Measurements from ENCODE around the gene MORN2.
"Not testable (repeated sequence)": the region's sequence is repeated elsewhere in the genome, so short reads cannot be mapped to it uniquely, and the experiment has no call there.

The MORN2 gene

GRCh38 chr2:38875576-38876367 is at the start of gene MORN2, which contains the start of gene DHX57:
TSS of gene MORN2 (plus strand) at chr2:38875976.
TSS of gene DHX57 (minus strand) at chr2:38875934. CDS start at chr2:38868405, 7,529 bp downstream.
- peak within 1 kb of the TSS; percentile 25 for H3K9ac ChIP-seq (ENCODE audit: low read length)
- peaks cover 4% of the 10 kb centered on the region for H3K4me1 ChIP-seq (ENCODE audit: control insufficient read depth, insufficient read depth, low read length)
- H3K27me3 ChIP-seq (ENCODE audit: control insufficient read depth, insufficient read depth, low read length), result no peaks in the 10 kb centered on the region
- H3K4me3 ChIP-seq (ENCODE audit: low read length), result peak within 1 kb of the TSS; percentile 82
- H3K36me3 ChIP-seq (ENCODE audit: control insufficient read depth, insufficient read depth, low read length), result no peaks in the 10 kb centered on the region
- H3K27ac ChIP-seq (ENCODE audit: low read depth, low read length), result peak within 1 kb of the TSS; percentile 65

- H3K9ac ChIP-seq (ENCODE audit: low read length); H3K27me3 ChIP-seq (ENCODE audit: control insufficient read depth, insufficient read depth, low read length); H3K4me3 ChIP-seq (ENCODE audit: low read length); H3K27ac ChIP-seq (ENCODE audit: low read depth, low read length); H3K4me1 ChIP-seq (ENCODE audit: control insufficient read depth, insufficient read depth, low read length): not testable (repeated sequence)
- H3K36me3 ChIP-seq (ENCODE audit: control insufficient read depth, insufficient read depth, low read length), result peaks cover 12% of the 10 kb centered on the region
These were observed 48.1 kb upstream of the MORN2 start for GRCh38 chr2:38827539-38828145.

DNA sequence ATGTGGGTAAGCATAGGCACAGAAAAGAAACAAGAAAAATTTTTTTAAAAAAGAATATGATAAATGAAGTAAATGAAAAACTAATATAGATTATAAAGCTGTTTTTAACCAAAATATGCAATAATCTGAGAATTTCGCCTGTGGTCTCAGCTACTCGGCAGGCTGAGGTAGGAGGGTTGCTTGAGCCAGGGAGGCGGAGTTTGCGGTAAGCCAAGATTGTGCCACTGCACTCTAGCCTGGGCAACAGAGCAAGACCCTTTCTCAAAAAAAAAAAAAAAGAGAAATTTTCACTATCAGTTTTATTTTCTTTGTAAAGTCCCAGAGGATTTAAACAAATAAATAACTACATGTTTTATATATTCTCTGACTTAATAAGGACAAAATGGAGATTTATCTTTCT is 47.3 kb upstream of the MORN2 start:
- H3K36me3 ChIP-seq (ENCODE audit: control insufficient read depth, insufficient read depth, low read length), result peaks cover 8% of the 10 kb centered on the region

GRCh38 chr2:38829971-38830370 is 45.8 kb upstream of the MORN2 start:
- no peaks in the 10 kb centered on the region for H3K4me1 ChIP-seq (ENCODE audit: control insufficient read depth, insufficient read depth, low read length)
- H3K36me3 ChIP-seq (ENCODE audit: control insufficient read depth, insufficient read depth, low read length), result peaks cover 8% of the 10 kb centered on the region
- no peak overlapping the region for H3K27ac ChIP-seq (ENCODE audit: low read depth, low read length)
- no peaks in the 10 kb centered on the region for H3K27me3 ChIP-seq (ENCODE audit: control insufficient read depth, insufficient read depth, low read length)
- H3K4me3 ChIP-seq (ENCODE audit: low read length), result no peak overlapping the region
- H3K9ac ChIP-seq (ENCODE audit: low read length), result no peak overlapping the region

More for the DNA sequence above, 47.3 kb upstream of the MORN2 start:
- H3K4me1 ChIP-seq (ENCODE audit: control insufficient read depth, insufficient read depth, low read length), result no peaks in the 10 kb centered on the region
- no peak overlapping the region for H3K27ac ChIP-seq (ENCODE audit: low read depth, low read length)
- no peaks in the 10 kb centered on the region for H3K27me3 ChIP-seq (ENCODE audit: control insufficient read depth, insufficient read depth, low read length)
- no peak overlapping the region for H3K9ac ChIP-seq (ENCODE audit: low read length)
- no peak overlapping the region for H3K4me3 ChIP-seq (ENCODE audit: low read length)

GRCh38 chr2:38830526-38831159 is 45.1 kb upstream of the MORN2 start:
- Histone ChIP-seq H3K9ac (ENCODE audit: low read length) (no peak overlapping the region), H3K4me3 (ENCODE audit: low read length) (no peak overlapping the region), H3K27ac (ENCODE audit: low read depth, low read length) (no peak overlapping the region), H3K4me1 (ENCODE audit: control insufficient read depth, insufficient read depth, low read length) (no peaks in the 10 kb centered on the region), H3K27me3 (ENCODE audit: control insufficient read depth, insufficient read depth, low read length) (no peaks in the 10 kb centered on the region), H3K36me3 (ENCODE audit: control insufficient read depth, insufficient read depth, low read length) (peaks cover 5% of the 10 kb centered on the region)

- no peak overlapping the region for H3K27ac ChIP-seq (ENCODE audit: low read depth, low read length)
- H3K4me3 ChIP-seq (ENCODE audit: low read length), result no peak overlapping the region
- H3K36me3 ChIP-seq (ENCODE audit: control insufficient read depth, insufficient read depth, low read length), result peaks cover 2% of the 10 kb centered on the region
- no peaks in the 10 kb centered on the region for H3K27me3 ChIP-seq (ENCODE audit: control insufficient read depth, insufficient read depth, low read length)
- H3K9ac ChIP-seq (ENCODE audit: low read length), result no peak overlapping the region
- H3K4me1 ChIP-seq (ENCODE audit: control insufficient read depth, insufficient read depth, low read length), result no peaks in the 10 kb centered on the region
These were observed 40.7 kb upstream of the MORN2 start for GRCh38 chr2:38835015-38835601.

DNA sequence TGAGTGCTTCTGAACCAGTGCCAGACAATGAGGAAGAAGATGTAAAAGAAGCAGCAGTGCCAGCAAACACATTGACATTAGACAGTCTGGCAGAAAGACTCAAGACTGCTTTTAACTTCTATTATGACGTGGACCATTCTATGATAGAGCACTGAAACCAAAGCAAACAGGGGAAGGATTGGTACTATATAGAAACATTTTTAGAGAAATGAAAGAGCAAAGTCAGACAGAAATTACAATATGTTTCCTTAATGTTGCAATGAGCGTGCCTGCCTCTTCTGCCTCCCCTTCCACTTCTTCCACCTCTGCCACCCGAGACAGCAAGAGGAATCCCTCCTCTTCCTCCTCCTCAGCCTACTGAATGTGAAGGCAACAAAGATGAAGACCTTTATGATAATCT is 39.8 kb upstream of the MORN2 start:
- Histone ChIP-seq H3K27ac (ENCODE audit: low read depth, low read length) (no peak overlapping the region), H3K27me3 (ENCODE audit: control insufficient read depth, insufficient read depth, low read length) (no peaks in the 10 kb centered on the region), H3K4me1 (ENCODE audit: control insufficient read depth, insufficient read depth, low read length) (no peaks in the 10 kb centered on the region), H3K9ac (ENCODE audit: low read length) (no peak overlapping the region), H3K4me3 (ENCODE audit: low read length) (no peak overlapping the region), H3K36me3 (ENCODE audit: control insufficient read depth, insufficient read depth, low read length) (no peaks in the 10 kb centered on the region)

DNA sequence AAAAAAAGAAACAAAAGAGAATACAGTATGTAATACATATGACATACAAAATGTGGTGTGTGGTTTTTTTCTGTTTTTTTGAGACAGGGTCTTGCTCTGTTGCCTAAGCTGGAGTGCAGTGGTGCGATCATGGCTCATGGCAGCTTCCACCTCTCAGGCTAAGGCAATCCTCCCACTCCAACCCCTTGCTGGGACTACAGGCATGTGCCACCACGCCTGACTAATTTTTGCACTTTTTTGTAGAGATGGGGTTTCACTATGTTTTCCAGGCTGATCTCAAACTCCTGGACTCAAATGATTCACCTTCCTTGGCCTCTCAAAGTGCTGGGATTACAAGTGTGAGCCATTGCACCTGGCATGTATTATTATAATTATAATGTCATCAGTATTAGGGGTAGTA is 39.0 kb upstream of the MORN2 start:
- Histone ChIP-seq H3K4me3 (ENCODE audit: low read length) (no peak overlapping the region), H3K27ac (ENCODE audit: low read depth, low read length) (no peak overlapping the region), H3K36me3 (ENCODE audit: control insufficient read depth, insufficient read depth, low read length) (no peaks in the 10 kb centered on the region), H3K4me1 (ENCODE audit: control insufficient read depth, insufficient read depth, low read length) (no peaks in the 10 kb centered on the region), H3K27me3 (ENCODE audit: control insufficient read depth, insufficient read depth, low read length) (no peaks in the 10 kb centered on the region), H3K9ac (ENCODE audit: low read length) (no peak overlapping the region)

- no peak overlapping the region for H3K4me3 ChIP-seq (ENCODE audit: low read length)
- H3K27ac ChIP-seq (ENCODE audit: low read depth, low read length), result no peak overlapping the region
- H3K4me1 ChIP-seq (ENCODE audit: control insufficient read depth, insufficient read depth, low read length), result no peaks in the 10 kb centered on the region
- H3K9ac ChIP-seq (ENCODE audit: low read length), result no peak overlapping the region
- H3K27me3 ChIP-seq (ENCODE audit: control insufficient read depth, insufficient read depth, low read length), result no peaks in the 10 kb centered on the region
- H3K36me3 ChIP-seq (ENCODE audit: control insufficient read depth, insufficient read depth, low read length), result peaks cover 6% of the 10 kb centered on the region
These were observed 25.7 kb upstream of the MORN2 start for GRCh38 chr2:38850045-38850444.

DNA sequence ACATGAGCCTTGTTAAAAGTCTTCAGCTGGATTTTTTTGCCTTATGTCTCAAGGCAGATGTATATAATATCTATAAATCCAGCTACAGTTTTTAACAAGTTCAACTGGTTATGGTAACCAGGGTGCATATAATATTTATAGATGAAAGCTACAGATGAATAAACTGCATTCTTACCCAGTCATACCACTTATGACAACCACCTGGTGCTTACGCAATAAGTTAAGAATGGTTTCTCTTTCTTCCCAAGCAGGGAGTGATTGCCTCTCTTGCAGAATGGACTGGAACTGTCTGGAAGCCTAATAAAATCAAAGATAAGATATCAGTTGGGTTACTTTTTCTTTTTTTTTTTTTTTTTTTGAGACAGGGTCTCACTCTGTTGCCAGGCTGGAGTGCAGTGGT is 19.6 kb upstream of the MORN2 start:
- Histone ChIP-seq H3K4me3 (ENCODE audit: low read length) (no peak overlapping the region), H3K27me3 (ENCODE audit: control insufficient read depth, insufficient read depth, low read length) (no peaks in the 10 kb centered on the region), H3K27ac (ENCODE audit: low read depth, low read length) (no peak overlapping the region), H3K9ac (ENCODE audit: low read length) (no peak overlapping the region), H3K4me1 (ENCODE audit: control insufficient read depth, insufficient read depth, low read length) (no peaks in the 10 kb centered on the region), H3K36me3 (ENCODE audit: control insufficient read depth, insufficient read depth, low read length) (peaks cover 8% of the 10 kb centered on the region)

- H3K4me3 ChIP-seq (ENCODE audit: low read length), result no peak overlapping the region
- no peaks in the 10 kb centered on the region for H3K27me3 ChIP-seq (ENCODE audit: control insufficient read depth, insufficient read depth, low read length)
- H3K9ac ChIP-seq (ENCODE audit: low read length), result no peak overlapping the region
- H3K27ac ChIP-seq (ENCODE audit: low read depth, low read length), result no peak overlapping the region
- H3K4me1 ChIP-seq (ENCODE audit: control insufficient read depth, insufficient read depth, low read length), result no peaks in the 10 kb centered on the region
- H3K36me3 ChIP-seq (ENCODE audit: control insufficient read depth, insufficient read depth, low read length), result peaks cover 12% of the 10 kb centered on the region
These were observed 13.3 kb upstream of the MORN2 start for GRCh38 chr2:38862476-38862875.

- Histone ChIP-seq H3K4me1 (ENCODE audit: control insufficient read depth, insufficient read depth, low read length) (no peaks in the 10 kb centered on the region), H3K27me3 (ENCODE audit: control insufficient read depth, insufficient read depth, low read length) (no peaks in the 10 kb centered on the region), H3K36me3 (ENCODE audit: control insufficient read depth, insufficient read depth, low read length) (peaks cover 12% of the 10 kb centered on the region), H3K27ac (ENCODE audit: low read depth, low read length) (no peak overlapping the region), H3K9ac (ENCODE audit: low read length) (no peak overlapping the region), H3K4me3 (ENCODE audit: low read length) (no peak overlapping the region)
These were observed 12.6 kb upstream of the MORN2 start for GRCh38 chr2:38863061-38863695.

Data from rectal smooth muscle tissue (tissue), 1 donor.